Measurements from ENCODE around the gene FAM124A. TPM values are rescaled to one million over a fixed set of nuclear protein-coding genes. Genes with fewer than 3 reads are reported as not detected.

The FAM124A gene
- total and polyA plus RNA-seq, 10 of the 15 experiments (the other 5 are each of a cell fraction or from before 2014, with no cell fraction given) = not detected

DNA sequence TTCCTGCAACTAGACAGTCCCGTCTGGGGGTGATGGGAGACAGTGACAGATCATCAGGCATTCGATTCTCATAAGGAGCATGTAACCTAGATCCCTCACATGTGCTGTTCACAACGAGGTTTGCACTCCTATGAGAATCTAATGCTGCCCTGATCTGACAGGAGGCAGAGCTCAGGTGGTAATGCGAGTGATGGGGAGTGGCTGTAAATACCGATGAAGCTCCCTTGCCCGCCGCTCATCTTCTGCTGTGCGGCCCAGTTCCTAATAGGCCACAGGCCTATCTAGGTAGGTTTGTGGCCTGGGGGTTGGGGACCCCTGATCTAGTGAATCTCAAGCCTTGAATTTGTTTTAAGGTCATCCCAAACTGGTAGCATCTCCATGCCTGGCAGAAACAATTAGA is 27.3 kb upstream of the FAM124A start (continued):
- TF ChIP-seq, protein P1, sequence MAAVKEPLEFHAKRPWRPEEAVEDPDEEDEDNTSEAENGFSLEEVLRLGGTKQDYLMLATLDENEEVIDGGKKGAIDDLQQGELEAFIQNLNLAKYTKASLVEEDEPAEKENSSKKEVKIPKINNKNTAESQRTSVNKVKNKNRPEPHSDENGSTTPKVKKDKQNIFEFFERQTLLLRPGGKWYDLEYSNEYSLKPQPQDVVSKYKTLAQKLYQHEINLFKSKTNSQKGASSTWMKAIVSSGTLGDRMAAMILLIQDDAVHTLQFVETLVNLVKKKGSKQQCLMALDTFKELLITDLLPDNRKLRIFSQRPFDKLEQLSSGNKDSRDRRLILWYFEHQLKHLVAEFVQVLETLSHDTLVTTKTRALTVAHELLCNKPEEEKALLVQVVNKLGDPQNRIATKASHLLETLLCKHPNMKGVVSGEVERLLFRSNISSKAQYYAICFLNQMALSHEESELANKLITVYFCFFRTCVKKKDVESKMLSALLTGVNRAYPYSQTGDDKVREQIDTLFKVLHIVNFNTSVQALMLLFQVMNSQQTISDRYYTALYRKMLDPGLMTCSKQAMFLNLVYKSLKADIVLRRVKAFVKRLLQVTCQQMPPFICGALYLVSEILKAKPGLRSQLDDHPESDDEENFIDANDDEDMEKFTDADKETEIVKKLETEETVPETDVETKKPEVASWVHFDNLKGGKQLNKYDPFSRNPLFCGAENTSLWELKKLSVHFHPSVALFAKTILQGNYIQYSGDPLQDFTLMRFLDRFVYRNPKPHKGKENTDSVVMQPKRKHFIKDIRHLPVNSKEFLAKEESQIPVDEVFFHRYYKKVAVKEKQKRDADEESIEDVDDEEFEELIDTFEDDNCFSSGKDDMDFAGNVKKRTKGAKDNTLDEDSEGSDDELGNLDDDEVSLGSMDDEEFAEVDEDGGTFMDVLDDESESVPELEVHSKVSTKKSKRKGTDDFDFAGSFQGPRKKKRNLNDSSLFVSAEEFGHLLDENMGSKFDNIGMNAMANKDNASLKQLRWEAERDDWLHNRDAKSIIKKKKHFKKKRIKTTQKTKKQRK (IDR thresholded peaks at IDR 0.05; ENCODE audit: low read depth, low read length) = no peak
- TF ChIP-seq POLR2AphosphoS5 (IDR thresholded peaks at IDR 0.05; ENCODE audit: low read length) (no peak), RAD21 (IDR thresholded peaks at IDR 0.05; ENCODE audit: insufficient read depth, low read depth, low read length) (no peak), TCF12 (IDR thresholded peaks at IDR 0.05; ENCODE audit: low read depth, low read length) (no peak), TARDBP (IDR thresholded peaks at IDR 0.05; ENCODE audit: borderline replicate concordance) (no peak)

- 2% methylated on average over 2 of the region's 2 CpGs for WGBS (ENCODE audit: insufficient coverage, insufficient replicate concordance, low lambda C conversion rate, missing lambda C conversion rate)
- ATAC-seq = no peak
- Histone ChIP-seq H3K36me3 (ENCODE audit: control insufficient read depth in 2 of 2, insufficient read depth in 2 of 2, low read length in 1 of 2) (no peaks in the 10 kb centered on the region), H3K79me2 (ENCODE audit: control insufficient read depth, insufficient read depth, low read length) (no peaks in the 10 kb centered on the region), H3K27ac (ENCODE audit: control insufficient read depth, insufficient read depth) (no peak overlapping the region), H3K4me3 (no peak overlapping the region), H4K20me1 (ENCODE audit: control insufficient read depth, insufficient read depth) (no peaks in the 10 kb centered on the region), H3K27me3 (replicated peaks in 1 of 2; ENCODE audit: control insufficient read depth in 2 of 2, insufficient read depth in 2 of 2, low read length in 1 of 2) (no peaks in the 10 kb centered on the region), H3K4me2 (ENCODE audit: control insufficient read depth, insufficient read depth) (no peak overlapping the region), H2AFZ (ENCODE audit: control insufficient read depth, low read depth, low read length) (no peak overlapping the region), H3K9me3 (replicated peaks; ENCODE audit: control insufficient read depth, insufficient read depth, low read length) (no peaks in the 10 kb centered on the region; the same call in 2 of the 3 replicates), H3K9ac (ENCODE audit: control insufficient read depth, insufficient read depth, low read length) (no peak overlapping the region), H3K4me1 (ENCODE audit: control insufficient read depth, insufficient read depth, low read length) (no peaks in the 10 kb centered on the region)
- ChIA-PET POLR2A (no interaction called here), SMC1A (ENCODE audit: uncharacterized antibody, unreplicated experiment) (interaction anchor here (1.6 kb wide), 1 partner anchor 84 kb away, joined by 3 read pairs; no protein-coding TSS in a partner anchor), RAD21 (ENCODE audit: unreplicated experiment) (no interaction called here), CTCF (interaction anchor here (1.3 to 1.7 kb wide), 2 partner anchors 76 to 84 kb away, joined by 4 to 7 read pairs; no protein-coding TSS in a partner anchor)
- no peak for FAIRE-seq
- BruUV-seq (replicated peaks) = no TSS peak
- in situ Hi-C loops (cut with MboI) (no loop called here), intact Hi-C loops (cut with micrococcal nuclease; ENCODE audit: unreplicated experiment) (no loop called here)
- no peak for DNase-seq (ENCODE audit: low read depth, low spot score)
- TF ChIP-seq IKZF1 (conservative IDR thresholded peaks at IDR 0.05) (no peak), POLR2AphosphoS5 (IDR thresholded peaks at IDR 0.05; ENCODE audit: low read length) (no peak), POLR2A (IDR thresholded peaks at IDR 0.05; ENCODE audit: low read depth, low read length) (no peak), MYC (IDR thresholded peaks at IDR 0.05; ENCODE audit: insufficient read depth, insufficient read length, insufficient replicate concordance, low read length, severe bottlenecking) (no peak), NR2C2 (IDR thresholded peaks at IDR 0.05; ENCODE audit: borderline replicate concordance, control insufficient read depth, insufficient read length, low read depth) (no peak), TAF1 (IDR thresholded peaks at IDR 0.05; ENCODE audit: borderline replicate concordance, low read depth, low read length) (no peak), NRF1 (conservative IDR thresholded peaks at IDR 0.05; ENCODE audit: low read depth, low read length) (no peak), MEF2A (IDR thresholded peaks at IDR 0.05; ENCODE audit: insufficient read depth, low read depth, low read length) (no peak), ZBTB33 (IDR thresholded peaks at IDR 0.05) (no peak), IRF3 (IDR thresholded peaks at IDR 0.05) (no peak), KLF5 (IDR thresholded peaks at IDR 0.05; ENCODE audit: partially characterized antibody) (no peak), TARDBP (IDR thresholded peaks at IDR 0.05; ENCODE audit: borderline replicate concordance) (no peak), CBX3 (IDR thresholded peaks at IDR 0.05; ENCODE audit: borderline replicate concordance, low read depth) (no peak)
- TF ChIP-seq, protein P2, sequence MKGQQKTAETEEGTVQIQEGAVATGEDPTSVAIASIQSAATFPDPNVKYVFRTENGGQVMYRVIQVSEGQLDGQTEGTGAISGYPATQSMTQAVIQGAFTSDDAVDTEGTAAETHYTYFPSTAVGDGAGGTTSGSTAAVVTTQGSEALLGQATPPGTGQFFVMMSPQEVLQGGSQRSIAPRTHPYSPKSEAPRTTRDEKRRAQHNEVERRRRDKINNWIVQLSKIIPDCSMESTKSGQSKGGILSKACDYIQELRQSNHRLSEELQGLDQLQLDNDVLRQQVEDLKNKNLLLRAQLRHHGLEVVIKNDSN (IDR thresholded peaks at IDR 0.05; ENCODE audit: borderline replicate concordance, extremely low read length, insufficient read depth, low read depth, low read length) = no peak
Measured at GRCh38 chr13:51201886-51202285, 20.3 kb upstream of the FAM124A start.

Measured in GM12878 (cell line).